ENCODE results near the gene TRIM46. TPM values are rescaled to one million over a fixed set of nuclear protein-coding genes. Genes with fewer than 3 reads are reported as not detected.
"Not testable (repeated sequence)": the region's sequence is repeated elsewhere in the genome, so short reads cannot be mapped to it uniquely, and the experiment has no call there.

TRIM46 gene
- total RNA-seq, 1 donor from 2014 or later, result 1.2 TPM

DNA sequence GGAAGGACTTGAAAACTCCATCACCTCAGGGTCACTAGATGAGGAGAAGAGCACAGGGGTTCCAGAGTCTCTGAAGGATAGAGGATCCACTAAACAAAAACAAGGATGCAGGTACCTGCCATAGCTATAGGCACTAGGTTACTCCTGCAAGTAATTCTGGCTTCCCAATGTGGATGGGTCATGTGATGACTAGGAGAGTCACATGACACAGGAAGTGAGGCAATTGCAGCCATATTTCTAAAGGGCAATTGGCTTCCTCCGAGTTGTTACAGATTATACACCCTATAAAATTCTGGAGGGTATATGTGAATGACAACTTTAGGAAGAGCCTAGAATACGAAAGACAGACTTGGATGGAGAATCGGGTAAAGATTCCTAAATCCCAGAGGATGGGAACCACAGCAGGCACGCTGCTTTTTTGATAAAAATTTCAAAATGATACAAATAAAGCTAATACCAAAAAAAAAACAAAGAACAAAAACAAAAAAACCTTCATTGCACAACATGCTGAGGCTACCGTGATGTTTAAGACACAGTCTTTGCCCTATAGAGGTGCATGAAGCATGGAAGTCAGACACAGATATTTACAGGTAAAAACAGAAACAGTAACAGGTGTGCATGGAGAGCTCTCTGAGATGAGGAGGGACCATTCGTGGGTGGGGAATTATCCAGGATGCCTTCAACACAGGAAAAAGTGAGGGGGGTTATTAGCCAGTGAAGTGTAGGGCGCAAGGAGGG, 45.4 kb downstream of the TRIM46 start:
- TF ChIP-seq, protein P1, sequence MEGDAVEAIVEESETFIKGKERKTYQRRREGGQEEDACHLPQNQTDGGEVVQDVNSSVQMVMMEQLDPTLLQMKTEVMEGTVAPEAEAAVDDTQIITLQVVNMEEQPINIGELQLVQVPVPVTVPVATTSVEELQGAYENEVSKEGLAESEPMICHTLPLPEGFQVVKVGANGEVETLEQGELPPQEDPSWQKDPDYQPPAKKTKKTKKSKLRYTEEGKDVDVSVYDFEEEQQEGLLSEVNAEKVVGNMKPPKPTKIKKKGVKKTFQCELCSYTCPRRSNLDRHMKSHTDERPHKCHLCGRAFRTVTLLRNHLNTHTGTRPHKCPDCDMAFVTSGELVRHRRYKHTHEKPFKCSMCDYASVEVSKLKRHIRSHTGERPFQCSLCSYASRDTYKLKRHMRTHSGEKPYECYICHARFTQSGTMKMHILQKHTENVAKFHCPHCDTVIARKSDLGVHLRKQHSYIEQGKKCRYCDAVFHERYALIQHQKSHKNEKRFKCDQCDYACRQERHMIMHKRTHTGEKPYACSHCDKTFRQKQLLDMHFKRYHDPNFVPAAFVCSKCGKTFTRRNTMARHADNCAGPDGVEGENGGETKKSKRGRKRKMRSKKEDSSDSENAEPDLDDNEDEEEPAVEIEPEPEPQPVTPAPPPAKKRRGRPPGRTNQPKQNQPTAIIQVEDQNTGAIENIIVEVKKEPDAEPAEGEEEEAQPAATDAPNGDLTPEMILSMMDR (IDR thresholded peaks at IDR 0.05), result no peak
- Mint-ChIP-seq H3K9me3 (no peaks in the 10 kb centered on the region), H3K36me3 (ENCODE audit: low read depth) (no peaks in the 10 kb centered on the region), H3K4me1 (peaks cover 16% of the 10 kb centered on the region), H3K27me3 (no peaks in the 10 kb centered on the region), H3K4me3 (no peak overlapping the region), H3K27ac (no peak overlapping the region)
- POLR2A ChIA-PET, result interaction anchor here (1.2 kb wide), 1 partner anchor 12 kb away, joined by 5 read pairs; the partner anchor contains the start of gene THBS3
- intact Hi-C loops (cut with micrococcal nuclease), result no loop called here
- DNase-seq (no peak), ATAC-seq (ENCODE audit: low read depth) (no peak)
- CTCF ChIA-PET, result no interaction called here

DNA sequence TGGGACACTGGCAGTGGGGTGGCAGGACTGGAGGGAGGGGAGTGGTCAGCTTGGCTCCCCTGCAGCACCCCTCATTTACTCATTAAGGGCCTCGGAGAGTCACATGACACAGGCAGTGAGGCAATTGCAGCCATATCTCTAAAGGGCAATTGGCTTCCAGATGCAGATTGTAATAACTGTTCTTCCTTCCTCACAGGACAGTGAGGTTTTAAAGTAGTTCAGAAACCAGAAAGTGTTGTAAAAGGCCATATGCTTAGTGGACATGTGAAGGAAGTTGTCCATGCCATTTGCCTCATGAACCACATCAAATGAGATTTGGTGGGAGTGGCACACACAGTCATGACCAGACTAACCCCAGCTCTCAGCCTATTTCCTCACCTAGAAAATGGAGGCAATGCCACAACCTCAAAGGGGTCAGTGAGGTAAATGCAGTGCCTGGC, 46.0 kb downstream of the TRIM46 start:
- Mint-ChIP-seq H3K27ac (no peak overlapping the region), H3K27me3 (no peaks in the 10 kb centered on the region), H3K4me1 (peaks cover 22% of the 10 kb centered on the region), H3K36me3 (ENCODE audit: low read depth) (no peaks in the 10 kb centered on the region), H3K4me3 (no peak overlapping the region), H3K9me3 (no peaks in the 10 kb centered on the region)
- TF ChIP-seq, protein P1 (IDR thresholded peaks at IDR 0.05), result no peak
- DNase-seq (no peak), ATAC-seq (ENCODE audit: low read depth) (no peak)
- ChIA-PET POLR2A (interaction anchor here (1.2 kb wide), 1 partner anchor 12 kb away, joined by 5 read pairs; the partner anchor contains the start of gene THBS3), CTCF (no interaction called here)
- intact Hi-C loops (cut with micrococcal nuclease), result no loop called here

DNA sequence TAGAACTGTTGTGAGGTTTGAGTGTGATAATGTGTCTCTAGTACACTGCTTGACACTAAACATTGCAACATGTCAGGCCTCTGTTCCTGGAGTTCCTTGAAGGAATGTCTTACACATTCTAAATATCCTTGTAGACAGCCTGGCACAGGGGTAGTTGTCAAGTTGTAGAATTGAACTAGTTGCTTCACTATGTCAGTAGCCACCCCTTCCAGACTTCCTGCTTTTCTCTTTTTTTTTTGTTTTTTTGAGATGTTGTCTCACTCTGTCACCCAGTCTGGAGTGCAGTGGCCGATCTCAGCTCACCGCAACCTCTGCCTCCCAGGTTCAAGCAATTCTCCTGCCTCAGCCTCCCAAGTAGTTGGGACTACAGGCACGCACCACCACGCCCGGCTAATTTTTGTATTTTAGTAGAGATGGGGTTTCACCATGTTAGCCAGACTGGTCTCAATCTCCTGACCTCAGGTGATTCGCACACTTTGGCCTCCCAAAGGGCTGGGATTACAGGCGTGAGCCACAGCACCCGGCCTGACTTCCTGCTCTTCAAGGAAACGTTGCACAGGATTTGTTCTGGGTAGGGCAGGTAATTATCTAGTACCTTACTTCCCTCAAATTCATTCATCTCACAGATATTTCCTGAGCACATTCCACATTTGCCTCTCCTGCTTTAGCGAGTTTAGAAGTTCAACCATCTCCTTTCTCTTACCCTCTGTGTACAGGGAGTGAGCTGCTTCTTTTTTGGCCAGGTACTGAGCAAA, 46.7 kb downstream of the TRIM46 start:
- intact Hi-C loops (cut with micrococcal nuclease); ATAC-seq (ENCODE audit: low read depth); CTCF ChIA-PET; H3K36me3 Mint-ChIP-seq (ENCODE audit: low read depth); H3K27ac Mint-ChIP-seq; H3K9me3 Mint-ChIP-seq; H3K4me3 Mint-ChIP-seq; H3K27me3 Mint-ChIP-seq; DNase-seq: not testable (repeated sequence)
- POLR2A ChIA-PET, result interaction anchor here (0.7 kb wide), 1 partner anchor 306 kb away, joined by 3 read pairs; no protein-coding TSS in a partner anchor
- H3K4me1 Mint-ChIP-seq, result peaks cover 29% of the 10 kb centered on the region

DNA sequence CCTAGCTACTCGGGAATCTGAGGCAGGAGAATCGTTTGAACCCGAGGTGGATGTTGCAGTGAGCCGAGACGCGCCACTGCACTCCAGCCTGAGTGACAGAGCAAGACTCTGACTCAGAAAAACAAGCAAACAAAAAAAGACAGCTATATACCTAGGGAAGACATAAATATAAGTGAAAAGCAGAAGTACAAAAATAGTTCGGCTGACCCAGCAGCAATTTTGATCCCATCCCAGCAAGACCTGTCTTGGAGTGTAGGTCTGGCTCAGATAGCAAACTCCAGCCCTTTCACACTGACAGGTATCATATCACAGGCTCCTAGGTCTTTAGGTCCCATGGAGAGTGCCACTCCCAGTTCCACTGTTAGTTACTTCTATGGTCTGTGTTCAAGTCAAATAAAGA, 49.4 kb downstream of the TRIM46 start:
- intact Hi-C loops (cut with micrococcal nuclease), result no loop called here
- H3K4me3 Mint-ChIP-seq, result no peak overlapping the region
- H3K9me3 Mint-ChIP-seq, result no peaks in the 10 kb centered on the region
- H3K4me1 Mint-ChIP-seq, result peaks cover 49% of the 10 kb centered on the region
- TF ChIP-seq, protein P1 (IDR thresholded peaks at IDR 0.05), result no peak
- H3K27me3 Mint-ChIP-seq, result no peaks in the 10 kb centered on the region
- H3K27ac Mint-ChIP-seq, result peak overlapping the region; percentile 59
- ChIA-PET CTCF (interaction anchor here (0.9 to 5.5 kb wide), 4 partner anchors 16 to 47 kb away, joined by 3 to 110 read pairs (median 4); partner anchors contain the start of genes MTX1 and THBS3), POLR2A (interaction anchor here (0.5 to 6.8 kb wide), 3 partner anchors 15 to 138 kb away, joined by 3 to 75 read pairs (median 5); partner anchors contain the start of genes MTX1 and THBS3)
- peaks cover 4% of the 10 kb centered on the region for H3K36me3 Mint-ChIP-seq (ENCODE audit: low read depth)
- no peak for DNase-seq
- no peak for ATAC-seq (ENCODE audit: low read depth)

DNA sequence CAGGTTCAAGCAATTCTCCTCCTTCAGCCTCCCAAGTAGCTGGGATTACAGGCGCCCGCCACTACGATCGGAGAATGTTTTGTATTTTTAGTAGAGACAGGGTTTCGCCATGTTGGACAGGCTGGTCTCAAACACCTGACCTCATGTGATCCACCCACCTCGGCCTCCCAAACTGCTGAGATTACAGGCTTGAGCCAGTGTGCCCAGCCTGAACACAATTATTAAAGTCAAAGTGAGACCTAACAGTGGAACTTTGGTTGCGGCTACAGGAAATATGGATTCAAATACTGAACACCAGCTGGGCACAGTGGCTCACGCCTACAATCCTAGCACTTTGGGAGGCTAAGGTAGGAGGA, 51.7 kb downstream of the TRIM46 start:
- H3K4me3 Mint-ChIP-seq; DNase-seq; H3K36me3 Mint-ChIP-seq (ENCODE audit: low read depth); H3K9me3 Mint-ChIP-seq; H3K27me3 Mint-ChIP-seq; ATAC-seq (ENCODE audit: low read depth): not testable (repeated sequence)
- ChIA-PET CTCF (interaction anchor here (1.0 to 5.5 kb wide), 3 partner anchors 19 to 53 kb away, joined by 3 to 110 read pairs (median 5); partner anchors contain the start of genes KRTCAP2, MTX1 and THBS3), POLR2A (interaction anchor here (1.0 to 6.8 kb wide), 5 partner anchors 17 to 52 kb away, joined by 3 to 75 read pairs (median 4); partner anchors contain the start of genes CLK2, KRTCAP2, MTX1 and THBS3)
- Mint-ChIP-seq H3K27ac (peak overlapping the region; percentile 46), H3K4me1 (peaks cover 46% of the 10 kb centered on the region)
- intact Hi-C loops (cut with micrococcal nuclease), result loop anchor here (5.0 kb wide), 1 partner anchor 33 kb away; no protein-coding TSS in a partner anchor
